ENCODE data around the gene GPC4. TPM values are rescaled to one million over a fixed set of nuclear protein-coding genes. Genes with fewer than 3 reads are reported as not detected.
"Not testable (repeated sequence)": the region's sequence is repeated elsewhere in the genome, so short reads cannot be mapped to it uniquely, and the experiment has no call there.

GPC4 gene
- total and polyA plus RNA-seq, 2 donors (not counting 1 experiment from before 2014, with no cell fraction given): 2.8 to 3.4 TPM

DNA sequence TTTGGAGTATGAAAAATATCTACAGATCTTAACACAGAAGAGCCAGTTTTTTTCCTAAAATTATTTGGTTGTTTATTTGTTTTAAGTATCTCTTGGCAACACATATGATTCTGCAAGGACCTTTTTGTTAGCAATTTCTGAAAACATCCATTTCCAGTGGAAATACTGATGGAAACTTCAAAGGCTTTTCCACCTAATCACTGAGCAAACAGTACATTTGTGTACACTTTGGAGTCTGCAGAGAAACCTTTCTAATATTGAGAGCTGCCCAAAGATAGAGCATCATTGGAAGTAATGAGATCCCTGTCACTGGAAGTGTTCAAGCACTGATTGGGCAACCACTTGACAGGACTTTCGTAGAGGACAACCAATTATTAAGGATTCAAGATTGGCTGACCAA, 127.4 kb downstream of the GPC4 start:
- Histone ChIP-seq H3K9ac (ENCODE audit: insufficient read depth, low read length) (no peak overlapping the region), H2AFZ (ENCODE audit: low read length) (no peak overlapping the region), H3K27ac (ENCODE audit: insufficient read depth, low read length) (no peak overlapping the region), H3K4me2 (ENCODE audit: extremely low read depth, insufficient read depth, low read length) (no peak overlapping the region), H3K27me3 (ENCODE audit: control insufficient read depth, insufficient read depth, low read length) (no peaks in the 10 kb centered on the region), H3K79me2 (ENCODE audit: control insufficient read depth, insufficient read depth, low read length) (no peaks in the 10 kb centered on the region), H3K36me3 (ENCODE audit: control insufficient read depth, insufficient read depth, low read length) (no peaks in the 10 kb centered on the region), H3K4me1 (ENCODE audit: control insufficient read depth, extremely low read depth, insufficient read depth, low read length) (no peaks in the 10 kb centered on the region), H4K20me1 (ENCODE audit: control insufficient read depth, extremely low read depth, insufficient read depth, low read length) (no peaks in the 10 kb centered on the region), H3K9me3 (ENCODE audit: control insufficient read depth, insufficient read depth, low read depth, low read length) (no peaks in the 10 kb centered on the region), H3K4me3 (replicated peaks in 1 of 4; ENCODE audit: control extremely low read depth in 1 of 4, insufficient read depth in 1 of 4, low read depth in 3 of 4, low read length in 4 of 4) (no peak overlapping the region)
- DNase-seq (ENCODE audit: low read depth in 2 of 2): no peak
- no peak for TF ChIP-seq CTCF (conservative IDR thresholded peaks at IDR 0.05 in 1 of 2, IDR thresholded peaks at IDR 0.05 in 1 of 2; ENCODE audit: low read depth in 1 of 2, low read length in 2 of 2)
- TF ChIP-seq EZH2 (IDR thresholded peaks at IDR 0.05; ENCODE audit: low read length, missing control alignments): no peak

- Histone ChIP-seq H3K4me2 (ENCODE audit: extremely low read depth, insufficient read depth, low read length) (no peak overlapping the region), H3K9me3 (ENCODE audit: control insufficient read depth, insufficient read depth, low read depth, low read length) (no peaks in the 10 kb centered on the region), H3K4me3 (replicated peaks in 1 of 4; ENCODE audit: control extremely low read depth in 1 of 4, insufficient read depth in 1 of 4, low read depth in 3 of 4, low read length in 4 of 4) (no peak overlapping the region), H2AFZ (ENCODE audit: low read length) (no peak overlapping the region), H3K36me3 (ENCODE audit: control insufficient read depth, insufficient read depth, low read length) (no peaks in the 10 kb centered on the region), H3K9ac (ENCODE audit: insufficient read depth, low read length) (no peak overlapping the region), H3K79me2 (ENCODE audit: control insufficient read depth, insufficient read depth, low read length) (no peaks in the 10 kb centered on the region), H4K20me1 (ENCODE audit: control insufficient read depth, extremely low read depth, insufficient read depth, low read length) (no peaks in the 10 kb centered on the region), H3K4me1 (ENCODE audit: control insufficient read depth, extremely low read depth, insufficient read depth, low read length) (no peaks in the 10 kb centered on the region), H3K27me3 (ENCODE audit: control insufficient read depth, insufficient read depth, low read length) (no peaks in the 10 kb centered on the region), H3K27ac (ENCODE audit: insufficient read depth, low read length) (no peak overlapping the region)
- no peak for DNase-seq (ENCODE audit: low read depth in 2 of 2)
- no peak for TF ChIP-seq CTCF (conservative IDR thresholded peaks at IDR 0.05 in 1 of 2, IDR thresholded peaks at IDR 0.05 in 1 of 2; ENCODE audit: low read depth in 1 of 2, low read length in 2 of 2)
- TF ChIP-seq EZH2 (IDR thresholded peaks at IDR 0.05; ENCODE audit: low read length, missing control alignments): no peak
Measured at GRCh38 chrX:133285341-133285740, 129.9 kb downstream of the GPC4 start.

DNA sequence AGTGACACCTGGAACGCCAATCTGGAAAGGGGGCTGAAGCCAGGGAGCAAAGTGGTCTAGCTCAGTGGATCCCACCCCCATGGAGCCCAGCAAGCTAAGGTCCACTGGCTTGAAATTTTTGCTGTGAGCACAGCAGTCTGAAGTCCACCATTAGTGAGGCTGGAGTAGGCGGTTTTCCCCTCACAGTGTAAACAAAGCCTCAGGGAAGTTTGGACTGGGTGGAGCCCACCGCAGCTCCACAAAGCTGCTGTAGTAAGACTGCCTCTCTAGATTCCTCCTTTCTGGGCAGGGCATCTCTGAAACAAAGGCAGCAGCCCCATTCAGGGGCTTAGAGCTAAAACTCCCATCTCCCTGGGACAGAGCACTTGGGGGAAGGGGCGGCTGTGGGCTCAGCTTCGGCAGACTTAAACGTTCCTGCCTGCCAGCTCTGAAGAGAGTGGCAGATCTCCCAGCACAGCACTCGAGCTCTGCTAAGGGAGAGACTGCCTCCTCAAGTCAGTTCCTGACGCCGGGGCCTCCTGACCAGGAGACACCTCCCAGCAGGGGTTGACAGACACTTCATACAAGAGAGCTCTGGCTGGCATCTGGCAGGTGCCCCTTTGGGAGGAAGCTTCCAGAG, 136.1 kb downstream of the GPC4 start:
- not testable (repeated sequence) for H3K4me1 ChIP-seq (ENCODE audit: control insufficient read depth, extremely low read depth, insufficient read depth, low read length); H3K9me3 ChIP-seq (ENCODE audit: control insufficient read depth, insufficient read depth, low read depth, low read length); H2AFZ ChIP-seq (ENCODE audit: low read length); H3K79me2 ChIP-seq (ENCODE audit: control insufficient read depth, insufficient read depth, low read length); H3K4me2 ChIP-seq (ENCODE audit: extremely low read depth, insufficient read depth, low read length); DNase-seq (ENCODE audit: low read depth in 2 of 2); H3K36me3 ChIP-seq (ENCODE audit: control insufficient read depth, insufficient read depth, low read length); H3K4me3 ChIP-seq (replicated peaks in 1 of 4; ENCODE audit: control extremely low read depth in 1 of 4, insufficient read depth in 1 of 4, low read depth in 3 of 4, low read length in 4 of 4); H3K9ac ChIP-seq (ENCODE audit: insufficient read depth, low read length); H4K20me1 ChIP-seq (ENCODE audit: control insufficient read depth, extremely low read depth, insufficient read depth, low read length); H3K27ac ChIP-seq (ENCODE audit: insufficient read depth, low read length); H3K27me3 ChIP-seq (ENCODE audit: control insufficient read depth, insufficient read depth, low read length)

All from fibroblast of lung (primary cell).